PFSK-1 (cell line): Measurements from ENCODE around the gene SLC6A15.

Experiments used
- FOXP2 ChIP-seq: optimal IDR thresholded peaks from 2 replicates; pipeline ENCODE3; 2011; ENCODE audit warnings: borderline replicate concordance, control low read depth, inconsistent platforms; ENCODE audit not compliant: insufficient read depth; ENCODE audit errors: extremely low read length, extremely low read depth
- POLR2AphosphoS5 ChIP-seq: IDR thresholded peaks from 2 replicates; pipeline ENCODE4 v1.6.1; 2012; ENCODE audit warnings: low read depth, mild to moderate bottlenecking, control low read depth, low read length, moderate library complexity

GRCh38 chr12:84826925-84827324 lies 85.7 kb downstream of the SLC6A15 start:
- TF ChIP-seq POLR2AphosphoS5: no peak
- no peak for TF ChIP-seq FOXP2
